Hepatocyte (in vitro differentiated cells): ENCODE measurements around the gene RNLS. TPM values are rescaled to one million over a fixed set of nuclear protein-coding genes. Genes with fewer than 3 reads are reported as not detected.

Source experiments
- DNase-seq: peaks from one replicate; pipeline ENCODE4 v3.0.0-alpha.2; 2016; ENCODE audit warnings: low spot score
- H2AFZ ChIP-seq: fragments of 200-600 bp; sonication (generic); 2 replicates; pipeline ENCODE4 v1.6.0; 2016; ENCODE audit warnings: antibody characterized with exemption, mild to moderate bottlenecking
- H3K27ac ChIP-seq: fragments of 200-600 bp; sonication (generic); 2 replicates; pipeline ENCODE4 v1.5.1; 2016; ENCODE audit warnings: mild to moderate bottlenecking
- H3K27me3 ChIP-seq: fragments of 200-600 bp; sonication (generic); 2 replicates; pipeline ENCODE4 v1.6.1; 2016
- H3K36me3 ChIP-seq: fragments of 200-600 bp; sonication (generic); replicated peaks from 2 replicates; pipeline ENCODE4 v1.5.1; 2016; ENCODE audit warnings: low read depth; ENCODE audit not compliant: insufficient read depth
- H3K4me1 ChIP-seq: fragments of 200-600 bp; sonication (generic); 2 replicates; pipeline ENCODE4 v1.5.1; 2016; ENCODE audit warnings: mild to moderate bottlenecking, moderate library complexity; ENCODE audit not compliant: insufficient read depth
- H3K4me2 ChIP-seq: fragments of 200-600 bp; sonication (generic); 2 replicates; pipeline ENCODE4 v1.6.0; 2016
- H3K4me3 ChIP-seq: fragments of 200-600 bp; sonication (generic); 2 replicates; pipeline ENCODE4 v1.5.1; 2016; ENCODE audit warnings: mild to moderate bottlenecking
- H3K79me2 ChIP-seq: fragments of 200-600 bp; sonication (generic); 2 replicates; pipeline ENCODE4 v1.6.0; 2017; ENCODE audit warnings: mild to moderate bottlenecking
- H3K9me2 ChIP-seq: fragments of 200-600 bp; sonication (generic); replicated peaks from 2 replicates; pipeline ENCODE4 v1.6.0; 2017; ENCODE audit warnings: mild to moderate bottlenecking; ENCODE audit not compliant: insufficient read depth
- H3K9me3 ChIP-seq: fragments of 200-600 bp; sonication (generic); 2 replicates; pipeline ENCODE4 v1.5.1; 2016; ENCODE audit warnings: low read depth, mild to moderate bottlenecking
- H4K20me1 ChIP-seq: fragments of 200-600 bp; sonication (generic); 2 replicates; pipeline ENCODE4 v1.6.0; 2016; ENCODE audit warnings: mild to moderate bottlenecking; ENCODE audit not compliant: insufficient read depth, poor library complexity, severe bottlenecking
- CTCF ChIP-seq: fragments of 200-600 bp; sonication (generic); IDR thresholded peaks from 2 replicates; pipeline ENCODE4 v1.5.1; 2016; ENCODE audit warnings: antibody characterized with exemption, mild to moderate bottlenecking; ENCODE audit not compliant: poor library complexity
- EZH2 ChIP-seq: fragments of 200-600 bp; sonication (generic); IDR thresholded peaks from 2 replicates; pipeline ENCODE4 v1.6.1; 2016; ENCODE audit warnings: antibody characterized with exemption, mild to moderate bottlenecking, borderline replicate concordance
- EZH2phosphoT487 ChIP-seq: fragments of 200-600 bp; sonication (generic); IDR thresholded peaks from one replicate; pipeline ENCODE4 v1.6.1; 2018; ENCODE audit warnings: antibody characterized with exemption, mild to moderate bottlenecking, low read depth, moderate library complexity; ENCODE audit not compliant: unreplicated experiment, severe bottlenecking
- WGBS: methylation state at CpG from one replicate; pipeline ENCODE4 v1.1.6; 2016; ENCODE audit warnings: low lambda C conversion rate; ENCODE audit errors: missing lambda C conversion rate; 5-methylcytosine and 5-hydroxymethylcytosine counted together
- polyA plus RNA-seq: library from polyadenylated mRNA; unstranded; fragments of >200 nt; fragmentation: Nextera tagmentation; extraction: Ambion mirVana; gene quantifications from 2 replicates; pipeline ENCODE4 v1.2.1, GENCODE V29; 2016
- total RNA-seq: library from RNA; depleted of rRNA; stranded (reverse); fragments of >200 nt; gene quantifications from 2 replicates; pipeline ENCODE4 v1.2.3, GENCODE V29; 2014

The RNLS gene
- total and polyA plus RNA-seq, 2 experiments from 2014 or later = 12.8 to 14.9 TPM

- DNase-seq = no peak
- no peak overlapping the region for H3K4me2 ChIP-seq
- no peaks in the 10 kb centered on the region for H4K20me1 ChIP-seq
- H2AFZ ChIP-seq = no peak overlapping the region
- H3K4me1 ChIP-seq = no peaks in the 10 kb centered on the region
- H3K36me3 ChIP-seq = no peaks in the 10 kb centered on the region
- no peaks in the 10 kb centered on the region for H3K9me3 ChIP-seq
- no peaks in the 10 kb centered on the region for H3K27me3 ChIP-seq
- no peaks in the 10 kb centered on the region for H3K9me2 ChIP-seq
- H3K79me2 ChIP-seq = no peaks in the 10 kb centered on the region
- no peak for TF ChIP-seq EZH2
- TF ChIP-seq CTCF = no peak
- TF ChIP-seq EZH2phosphoT487 = no peak
- H3K4me3 ChIP-seq = no peak overlapping the region
- H3K27ac ChIP-seq = no peak overlapping the region
These were observed 322.0 kb downstream of the RNLS start for GRCh38 chr10:88261152-88261551.

GRCh38 chr10:88260329-88261051, 322.6 kb downstream of the RNLS start:
- Histone ChIP-seq H3K4me3 (no peak overlapping the region), H2AFZ (no peak overlapping the region), H3K4me1 (peaks cover 2% of the 10 kb centered on the region), H4K20me1 (no peaks in the 10 kb centered on the region), H3K79me2 (no peaks in the 10 kb centered on the region), H3K36me3 (no peaks in the 10 kb centered on the region), H3K4me2 (no peak overlapping the region), H3K9me3 (no peaks in the 10 kb centered on the region), H3K9me2 (no peaks in the 10 kb centered on the region), H3K27ac (no peak overlapping the region), H3K27me3 (no peaks in the 10 kb centered on the region)
- WGBS = 100% methylated on average over 1 of the region's 1 CpG
- no peak for DNase-seq
- TF ChIP-seq EZH2 (no peak), EZH2phosphoT487 (no peak), CTCF (no peak)

- Histone ChIP-seq H3K4me3 (no peak overlapping the region), H3K4me2 (no peak overlapping the region), H2AFZ (no peak overlapping the region), H3K27ac (no peak overlapping the region), H3K9me2 (no peaks in the 10 kb centered on the region), H3K27me3 (no peaks in the 10 kb centered on the region), H3K4me1 (peaks cover 5% of the 10 kb centered on the region), H4K20me1 (no peaks in the 10 kb centered on the region), H3K9me3 (no peaks in the 10 kb centered on the region), H3K79me2 (no peaks in the 10 kb centered on the region), H3K36me3 (no peaks in the 10 kb centered on the region)
- no peak for DNase-seq
- no peak for TF ChIP-seq EZH2phosphoT487
- TF ChIP-seq CTCF = no peak
- no peak for TF ChIP-seq EZH2
- WGBS = 98% methylated on average over 6 of the region's 6 CpGs
These were observed 323.7 kb downstream of the RNLS start for GRCh38 chr10:88259381-88259780.

GRCh38 chr10:88256886-88257285, 326.2 kb downstream of the RNLS start:
- H3K4me2 ChIP-seq = no peak overlapping the region
- H3K9me3 ChIP-seq = no peaks in the 10 kb centered on the region

More at GRCh38 chr10:88256886-88257285, 326.2 kb downstream of the RNLS start:
- Histone ChIP-seq H3K9me2 (no peaks in the 10 kb centered on the region), H3K27me3 (no peaks in the 10 kb centered on the region), H4K20me1 (no peaks in the 10 kb centered on the region), H3K79me2 (no peaks in the 10 kb centered on the region), H3K36me3 (no peaks in the 10 kb centered on the region), H2AFZ (no peak overlapping the region), H3K4me1 (peaks cover 5% of the 10 kb centered on the region), H3K4me3 (no peak overlapping the region), H3K27ac (no peak overlapping the region)
- TF ChIP-seq CTCF = no peak
- no peak for TF ChIP-seq EZH2phosphoT487
- TF ChIP-seq EZH2 = no peak
- WGBS = 83% methylated on average over 4 of the region's 4 CpGs
- no peak for DNase-seq
